Activated CD4-positive, alpha-beta T cell treated with anti-CD3 and anti-CD28 coated beads, Interleukin-2, amount 50 U/mL, for 16 hours (primary cell): Measurements from ENCODE around the gene FGF5.
"Not testable (repeated sequence)": the region's sequence is repeated elsewhere in the genome, so short reads cannot be mapped to it uniquely, and the experiment has no call there.

Experiments used
- DNase-seq: peaks from one replicate; pipeline ENCODE4 v3.0.0-alpha.2; 2020

FGF5 gene

DNA sequence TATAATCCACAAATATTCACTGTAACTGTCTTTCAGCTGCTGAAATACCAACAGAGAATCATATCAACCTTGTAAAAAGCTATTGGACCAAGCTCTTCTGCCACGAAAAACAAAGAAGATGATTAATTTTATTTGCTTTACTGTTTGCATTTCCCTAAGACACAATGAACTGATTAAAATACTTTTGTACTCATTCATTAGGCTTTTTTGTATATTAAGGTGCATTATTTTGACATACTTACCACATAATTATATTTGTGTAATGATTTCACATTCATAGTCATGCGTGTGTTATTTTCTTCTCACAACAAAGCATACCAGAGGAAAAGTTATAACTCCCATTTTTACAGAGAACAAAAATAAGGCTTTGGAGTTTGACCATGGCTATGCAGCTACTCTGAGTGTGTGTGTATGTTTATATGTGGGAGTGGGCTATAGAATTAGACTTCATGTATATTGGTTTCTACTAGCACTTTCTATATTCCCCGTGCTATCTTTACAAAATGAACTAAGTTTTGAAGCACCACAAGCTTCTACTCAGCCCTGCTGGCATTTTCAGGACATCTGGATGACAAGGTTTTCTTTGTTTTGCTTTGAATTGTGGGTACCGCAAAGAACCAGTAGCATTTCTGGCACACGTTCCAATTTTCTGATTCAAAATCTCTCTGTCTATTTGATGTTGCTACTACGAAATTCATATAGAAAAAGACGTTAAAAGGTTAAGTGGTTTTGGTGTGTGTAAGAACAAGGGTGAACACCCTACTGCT lies 11.0 kb upstream of the FGF5 start:
- no peak for DNase-seq

DNA sequence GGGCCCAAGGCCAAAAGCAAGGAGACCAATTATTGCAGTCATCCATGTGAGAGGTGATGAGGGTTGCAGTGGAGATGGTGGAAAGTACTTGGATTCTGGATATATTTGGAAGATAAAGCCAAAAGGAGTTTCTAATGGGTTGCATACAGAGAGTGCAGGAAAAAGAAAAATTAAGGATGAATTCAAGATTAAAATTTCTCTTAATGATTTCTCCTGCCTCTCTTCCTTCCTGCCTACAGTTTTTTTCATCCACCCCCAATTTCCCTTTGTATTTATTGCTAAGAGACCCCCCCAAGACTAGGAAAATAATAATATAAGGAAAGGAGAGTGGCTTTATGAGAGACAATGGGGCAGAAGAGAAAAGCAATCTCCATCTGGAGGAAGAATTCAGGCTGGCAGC lies 8.6 kb upstream of the FGF5 start:
- DNase-seq = no peak

DNA sequence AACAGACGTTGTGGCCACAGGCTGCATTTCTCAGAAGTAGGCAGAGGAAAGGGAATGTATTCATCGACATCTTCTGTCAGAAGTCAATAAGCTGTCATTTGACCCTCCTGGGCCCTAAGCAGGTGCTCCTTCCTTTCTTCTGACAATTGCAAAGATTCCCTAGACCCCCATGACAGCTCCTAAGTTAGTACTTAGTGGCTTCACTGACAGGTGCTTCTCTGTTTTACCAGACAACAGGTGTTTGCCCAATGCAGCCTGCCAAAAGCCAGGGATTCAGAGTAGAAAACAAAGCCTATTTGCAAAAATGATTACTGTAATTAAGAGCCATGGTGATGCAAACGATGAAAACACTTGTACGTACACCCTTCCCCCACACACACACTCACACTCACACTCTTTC lies 7.5 kb upstream of the FGF5 start:
- no peak for DNase-seq

DNA sequence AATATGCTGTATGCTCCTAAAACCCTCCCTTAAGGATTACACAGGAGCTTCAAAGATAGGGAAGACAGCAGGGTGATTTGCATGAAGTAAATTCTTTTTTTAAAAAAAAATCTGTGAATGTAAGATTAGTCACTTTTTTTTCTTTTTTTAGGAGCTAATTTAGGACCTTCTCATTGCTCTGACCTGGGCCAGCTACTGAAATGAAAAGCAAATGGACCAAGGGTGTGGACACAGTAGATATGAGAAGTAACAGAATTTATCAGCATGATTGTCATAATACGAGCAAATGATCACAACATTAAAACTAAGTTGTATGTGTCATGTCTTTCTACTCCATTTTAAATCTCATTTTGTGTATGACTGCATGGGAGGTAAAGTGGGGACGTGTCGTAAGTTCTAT lies 6.6 kb upstream of the FGF5 start:
- DNase-seq = no peak

DNA sequence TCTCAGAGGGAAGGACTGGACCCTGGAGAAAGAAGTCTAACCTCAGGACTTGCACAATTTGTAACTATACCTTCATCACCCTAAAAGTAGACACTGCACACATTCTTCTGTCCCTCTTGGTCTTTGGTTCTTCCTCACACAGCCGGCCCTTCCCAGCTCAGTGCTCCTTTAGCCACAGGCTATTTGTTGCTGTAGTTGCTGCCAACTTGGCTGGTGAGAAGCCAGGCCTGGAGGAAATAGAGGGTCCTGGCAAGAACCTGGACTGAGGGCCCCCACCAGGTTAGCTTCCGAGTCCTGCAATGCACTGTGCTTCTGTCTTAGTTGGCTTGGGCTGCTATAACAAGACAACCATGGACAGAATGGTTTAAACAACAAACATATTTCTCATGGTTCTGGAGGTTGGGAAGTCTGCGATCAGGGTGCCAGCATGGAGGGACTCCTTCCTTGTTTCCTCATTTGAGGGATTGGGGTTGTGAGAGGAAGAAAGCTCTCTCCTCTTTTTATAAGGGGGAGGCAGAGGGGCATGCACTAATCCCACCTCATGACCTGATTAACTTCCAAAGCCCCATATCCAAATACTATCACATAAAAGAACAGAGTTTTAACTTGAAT lies 4.4 kb upstream of the FGF5 start:
- DNase-seq = no peak

DNA sequence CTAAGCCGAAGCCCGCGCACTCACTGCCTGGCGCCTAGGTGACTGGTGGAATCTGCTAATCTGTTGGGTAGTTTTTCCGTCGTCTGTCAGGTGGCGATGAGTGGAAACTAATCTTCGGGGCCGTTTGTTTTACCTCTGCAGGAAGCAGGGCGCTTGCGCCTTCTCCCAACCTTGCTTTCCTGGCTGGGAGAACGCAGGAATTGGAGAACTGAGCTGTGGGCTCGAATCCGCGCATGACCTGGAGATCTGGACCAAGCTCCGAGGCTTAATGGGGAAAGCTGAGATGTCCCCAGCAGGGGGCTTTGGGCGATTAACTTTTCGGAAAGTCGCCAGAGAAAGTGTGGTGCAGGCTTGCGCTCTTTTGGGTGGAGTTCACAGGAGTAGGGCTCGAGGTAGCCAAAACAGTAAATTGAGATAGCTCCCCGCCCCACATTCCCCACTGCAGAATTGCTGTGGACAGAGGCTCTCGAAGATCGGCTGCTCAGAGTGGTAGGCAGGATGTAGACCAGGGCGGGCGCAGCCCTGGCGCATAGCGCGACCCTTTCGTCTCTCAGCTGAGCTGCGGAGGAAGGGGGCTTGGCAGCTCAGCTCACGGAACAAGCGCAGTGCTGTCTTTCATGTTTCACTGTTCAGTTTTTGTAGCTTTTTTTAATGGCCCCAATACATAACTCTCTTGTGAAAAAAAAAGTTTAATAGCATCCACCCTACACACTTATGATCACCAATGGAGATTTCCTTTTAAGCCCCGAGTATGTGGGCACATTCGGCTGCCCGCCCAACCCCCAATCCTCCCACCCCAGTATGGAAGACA lies 2.7 kb upstream of the FGF5 start:
- DNase-seq = no peak

DNA sequence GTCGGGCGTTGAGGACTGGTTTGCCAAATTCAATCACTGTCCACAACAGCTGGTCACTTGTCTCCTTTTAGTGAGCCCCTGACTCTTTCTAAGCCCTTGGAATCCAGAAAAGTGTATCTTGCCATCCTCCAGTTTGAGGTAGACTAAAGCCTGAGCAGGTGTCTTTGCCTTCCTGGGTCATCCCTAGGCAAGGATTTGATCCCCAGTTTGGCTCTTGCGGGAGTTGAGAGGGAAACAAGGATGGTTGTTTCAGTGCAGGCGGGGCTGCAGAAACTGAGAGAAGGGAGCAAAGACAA lies 2.2 kb upstream of the FGF5 start:
- no peak for DNase-seq

DNA sequence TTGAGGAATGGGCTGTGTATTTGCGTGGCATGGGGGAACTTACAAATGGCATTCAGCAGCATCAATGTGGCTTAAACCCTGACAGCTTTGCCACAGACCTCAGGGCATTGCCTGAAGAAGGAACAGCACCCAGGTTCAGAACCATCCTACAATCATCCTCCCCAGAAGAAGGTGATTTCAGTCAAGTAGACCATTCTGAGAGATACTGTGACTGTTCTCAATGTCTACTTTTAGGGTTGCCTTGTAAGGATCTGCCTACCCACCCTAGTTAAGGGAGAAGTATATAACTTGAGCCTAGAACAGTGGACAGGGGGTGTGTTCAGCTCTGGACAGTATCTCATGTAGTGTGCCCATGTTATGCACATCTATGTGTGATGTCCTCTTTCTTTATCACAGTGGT lies 1.6 kb upstream of the FGF5 start:
- DNase-seq = no peak

DNA sequence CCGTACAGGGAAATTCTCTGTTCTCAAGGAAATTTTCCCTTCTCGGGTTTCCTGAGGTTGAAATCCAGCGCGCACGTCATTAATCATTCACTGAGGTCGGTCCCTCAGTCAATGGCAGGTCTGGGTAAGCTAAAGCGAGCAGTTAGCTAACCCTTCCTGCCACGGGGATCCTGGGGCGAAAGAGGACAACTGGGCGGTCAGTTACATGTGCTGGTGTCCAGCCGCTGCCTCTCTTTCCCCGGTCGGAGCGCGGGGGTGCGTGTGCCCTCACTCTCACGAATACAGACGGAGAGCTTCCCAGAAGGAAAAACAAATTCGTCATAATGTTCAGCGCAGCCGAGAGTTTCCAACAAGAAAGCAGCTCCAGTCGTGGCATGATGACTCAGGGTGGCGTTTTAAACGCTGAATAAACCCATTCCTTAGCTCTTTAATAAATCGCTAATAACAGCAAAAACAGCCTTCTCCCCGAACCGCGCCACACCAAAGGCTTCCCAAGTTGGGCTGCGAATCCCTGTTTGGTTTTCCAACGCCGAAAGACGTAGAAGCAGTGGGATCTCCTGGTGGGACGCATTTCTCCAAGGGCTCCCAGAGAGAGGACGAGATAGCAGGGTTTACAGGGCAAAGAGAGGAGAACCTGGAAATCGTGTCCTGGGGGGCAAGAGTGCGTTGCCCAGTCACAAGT lies 752 bp upstream of the FGF5 start:
- no peak for DNase-seq

DNA sequence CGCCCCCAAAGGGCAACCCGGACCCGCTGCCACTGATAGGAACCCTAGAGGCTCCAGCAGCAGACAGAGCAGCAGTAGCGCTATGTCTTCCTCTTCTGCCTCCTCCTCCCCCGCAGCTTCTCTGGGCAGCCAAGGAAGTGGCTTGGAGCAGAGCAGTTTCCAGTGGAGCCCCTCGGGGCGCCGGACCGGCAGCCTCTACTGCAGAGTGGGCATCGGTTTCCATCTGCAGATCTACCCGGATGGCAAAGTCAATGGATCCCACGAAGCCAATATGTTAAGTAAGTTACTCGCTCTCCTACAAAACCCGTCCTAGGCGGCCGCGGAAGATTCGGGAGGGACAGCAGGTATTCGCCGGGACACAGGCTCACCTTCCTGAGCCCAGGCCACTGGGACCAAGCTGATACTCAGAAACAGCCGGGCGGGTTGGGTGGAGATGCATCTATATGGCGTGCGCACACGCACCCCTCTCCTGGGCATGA lies 477 bp downstream of the FGF5 start:
- peak; percentile 11 for DNase-seq

DNA sequence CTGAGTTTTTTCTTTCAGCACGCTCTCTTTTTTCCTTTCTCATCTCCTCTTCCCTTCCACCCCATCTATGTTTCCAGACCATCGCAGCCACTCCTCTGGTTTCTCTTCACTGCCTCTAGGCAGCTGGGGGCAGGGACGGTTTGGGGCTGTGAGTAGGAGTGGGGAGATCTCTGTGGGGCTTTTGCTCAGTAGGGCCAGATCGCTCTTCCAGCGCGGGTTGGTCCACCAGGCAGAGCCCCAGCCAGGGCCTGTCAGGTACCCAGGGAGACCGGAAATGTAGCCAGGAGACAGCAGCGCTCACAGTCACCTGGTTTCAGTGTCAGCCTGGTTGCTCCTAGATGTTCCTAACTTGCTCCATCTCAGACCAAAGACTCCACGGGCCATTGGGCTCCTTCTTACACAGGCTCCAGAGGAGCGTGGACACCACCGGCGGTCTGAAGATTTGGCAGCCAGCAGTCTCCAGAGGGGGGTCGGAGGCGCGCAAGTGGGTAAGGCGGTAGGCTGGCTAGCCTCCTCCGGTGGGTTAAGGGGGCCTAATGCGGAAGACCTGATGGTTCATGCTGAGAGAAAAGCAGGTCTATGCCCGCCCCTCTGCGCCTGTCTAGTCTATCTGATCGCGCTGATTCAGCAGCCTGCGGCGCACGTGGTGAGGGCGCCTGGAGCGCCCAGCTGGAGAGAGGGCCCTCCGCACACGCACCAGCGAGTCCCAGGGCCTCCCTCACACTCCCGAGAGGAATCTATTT lies 1.8 kb downstream of the FGF5 start:
- no peak for DNase-seq

DNA sequence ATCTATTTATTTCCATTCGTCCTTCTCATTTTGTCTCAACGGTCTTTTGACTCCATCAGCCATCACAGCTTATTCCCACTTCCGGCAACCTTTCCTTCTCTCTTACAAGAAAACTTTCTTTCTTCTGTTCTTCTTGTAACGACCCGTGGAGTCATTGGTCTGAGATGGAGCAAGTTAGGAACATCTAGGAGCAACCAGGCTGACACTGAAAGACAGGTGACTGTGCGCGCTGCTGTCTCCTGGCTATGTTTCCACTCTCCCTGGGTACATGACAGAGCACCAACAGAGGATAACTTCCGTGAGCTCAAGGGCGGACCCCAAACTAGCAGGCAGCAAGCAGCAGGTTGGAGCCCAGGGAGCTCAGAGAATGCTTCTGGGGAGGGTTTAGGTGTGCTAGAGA lies 2.5 kb downstream of the FGF5 start:
- DNase-seq = no peak

DNA sequence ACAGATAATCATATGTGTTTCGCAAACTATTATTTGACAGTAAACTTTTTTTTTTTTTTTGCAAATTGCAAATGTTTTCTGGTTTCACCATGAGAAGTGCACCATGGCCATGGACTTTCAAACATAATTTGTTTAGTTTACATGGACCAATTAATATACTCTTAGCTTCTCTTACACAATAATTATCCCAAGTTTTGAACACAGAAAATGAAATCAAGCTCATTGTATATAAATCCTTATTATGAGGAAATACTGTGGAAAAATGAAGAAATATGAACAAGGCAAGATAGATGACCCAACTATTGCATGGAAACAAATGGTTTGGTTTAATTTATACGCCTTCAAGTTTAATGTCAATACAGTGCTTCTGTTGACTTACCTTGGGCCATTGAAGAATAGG lies 3.9 kb downstream of the FGF5 start:
- no peak for DNase-seq

DNA sequence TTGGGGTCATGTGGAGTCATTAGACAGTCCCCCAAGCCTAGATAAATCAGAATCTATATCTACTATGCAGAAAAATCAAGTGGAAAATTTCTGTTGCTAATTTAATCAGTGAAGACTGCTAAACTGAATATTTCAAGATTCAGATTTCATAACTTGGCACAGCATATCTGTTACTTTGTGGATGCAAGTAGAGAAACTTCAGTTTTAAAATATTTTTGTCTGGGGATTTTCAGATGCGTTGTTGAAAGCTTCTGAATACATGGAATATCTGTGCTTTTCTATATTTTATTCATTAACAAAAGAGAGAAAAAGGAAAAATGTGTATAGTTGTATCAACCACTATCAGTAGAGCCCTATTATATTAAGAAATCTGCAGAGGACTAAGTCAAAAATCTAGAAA lies 4.4 kb downstream of the FGF5 start:
- DNase-seq = no peak

DNA sequence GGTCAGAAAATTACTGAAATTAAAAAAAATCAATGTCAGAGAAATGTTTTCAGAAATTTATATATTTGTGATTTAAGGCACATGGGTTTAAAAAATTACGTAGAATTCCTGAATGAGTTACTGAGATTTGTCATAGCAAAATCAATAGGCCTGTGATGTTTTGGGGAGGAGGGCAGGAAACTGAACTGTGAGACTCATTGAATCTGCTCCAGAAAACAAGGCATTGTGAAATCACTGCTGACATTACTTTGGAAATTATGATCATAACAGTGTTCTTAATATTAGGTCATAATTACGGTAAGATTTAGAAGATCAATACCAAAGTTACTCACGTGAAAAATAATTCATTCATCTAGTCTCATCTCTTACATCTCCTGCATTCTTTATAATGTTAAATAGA lies 5.3 kb downstream of the FGF5 start:
- DNase-seq = no peak

DNA sequence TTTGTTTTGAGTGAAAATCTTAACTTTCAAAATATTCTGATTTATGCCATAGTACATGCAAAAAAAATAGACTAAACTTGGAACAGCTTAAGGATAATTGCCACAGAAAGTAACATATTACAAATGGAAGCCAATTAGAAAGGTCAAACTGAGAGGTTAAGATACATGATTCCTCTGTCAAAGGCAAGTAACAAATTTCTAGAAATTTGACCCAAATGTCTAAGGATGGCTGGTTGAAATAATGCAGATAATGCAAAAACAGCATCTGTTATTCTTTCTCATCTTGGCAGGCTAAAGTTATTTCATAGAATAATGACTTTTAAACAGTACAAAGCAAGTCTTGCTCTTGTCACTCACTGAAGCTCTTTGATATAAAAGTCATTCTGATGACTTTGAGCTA lies 10.5 kb downstream of the FGF5 start:
- DNase-seq = no peak

DNA sequence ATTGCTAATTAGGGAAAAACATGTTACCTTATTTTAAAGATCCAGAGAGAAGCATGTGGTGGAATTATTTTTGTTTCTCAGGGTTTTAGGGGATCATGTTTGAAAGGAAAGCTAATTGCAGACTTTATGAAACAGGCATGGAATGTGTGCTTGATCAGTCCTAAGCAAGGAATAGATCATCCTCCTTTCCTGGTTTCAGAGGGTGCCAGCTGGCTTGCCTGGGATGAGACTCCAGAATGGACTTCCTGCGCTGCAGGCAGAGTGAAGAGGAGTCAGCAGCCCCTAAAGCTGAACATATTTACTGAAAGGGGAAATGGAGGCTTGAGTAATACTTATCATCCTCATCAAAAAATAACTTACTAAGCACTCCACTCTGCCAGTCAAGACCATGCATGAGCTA lies 13.3 kb downstream of the FGF5 start:
- no peak for DNase-seq

DNA sequence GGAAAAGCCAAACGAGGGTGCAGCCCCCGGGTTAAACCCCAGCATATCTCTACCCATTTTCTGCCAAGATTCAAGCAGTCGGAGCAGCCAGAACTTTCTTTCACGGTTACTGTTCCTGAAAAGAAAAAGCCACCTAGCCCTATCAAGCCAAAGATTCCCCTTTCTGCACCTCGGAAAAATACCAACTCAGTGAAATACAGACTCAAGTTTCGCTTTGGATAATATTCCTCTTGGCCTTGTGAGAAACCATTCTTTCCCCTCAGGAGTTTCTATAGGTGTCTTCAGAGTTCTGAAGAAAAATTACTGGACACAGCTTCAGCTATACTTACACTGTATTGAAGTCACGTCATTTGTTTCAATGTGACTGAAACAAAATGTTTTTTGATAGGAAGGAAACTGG lies 20.0 kb downstream of the FGF5 start:
- DNase-seq = no peak

DNA sequence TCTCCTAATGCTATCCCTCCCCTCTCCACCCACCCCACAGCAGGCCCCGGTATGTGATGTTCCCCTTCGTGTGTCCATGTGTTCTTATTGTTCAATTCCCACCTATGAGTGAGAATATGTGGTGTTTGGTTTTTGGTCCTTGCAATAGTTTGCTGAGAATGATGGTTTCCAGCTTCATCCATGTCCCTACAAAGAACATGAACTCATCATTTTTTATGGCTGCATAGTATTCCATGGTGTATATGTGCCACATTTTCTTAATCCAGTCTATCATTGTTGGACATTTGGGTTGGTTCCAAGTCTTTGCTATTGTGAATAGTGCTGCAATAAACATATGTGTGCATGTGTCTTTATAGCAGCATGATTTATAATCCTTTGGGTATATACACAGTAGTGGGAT lies 24.2 kb downstream of the FGF5 start:
- not testable (repeated sequence) for DNase-seq

DNA sequence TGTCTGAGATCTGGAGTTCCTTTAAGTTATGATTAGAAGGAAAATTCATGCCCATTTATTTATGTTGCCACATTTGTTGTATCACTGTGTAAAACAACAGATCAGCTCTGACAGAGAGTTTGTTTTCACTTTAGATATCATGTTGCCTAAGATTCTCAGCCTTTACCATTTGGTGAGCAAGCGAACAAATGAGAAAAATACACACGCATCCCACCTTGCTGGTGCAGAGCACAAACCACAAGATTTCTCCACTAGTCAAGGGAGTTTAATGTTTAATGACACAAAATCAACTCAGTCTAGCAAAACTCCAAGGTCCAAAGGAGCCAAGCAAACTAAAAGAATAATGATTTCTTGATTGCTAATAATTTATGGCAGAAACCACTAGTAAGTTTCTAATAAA lies 27.7 kb downstream of the FGF5 start:
- no peak for DNase-seq

DNA sequence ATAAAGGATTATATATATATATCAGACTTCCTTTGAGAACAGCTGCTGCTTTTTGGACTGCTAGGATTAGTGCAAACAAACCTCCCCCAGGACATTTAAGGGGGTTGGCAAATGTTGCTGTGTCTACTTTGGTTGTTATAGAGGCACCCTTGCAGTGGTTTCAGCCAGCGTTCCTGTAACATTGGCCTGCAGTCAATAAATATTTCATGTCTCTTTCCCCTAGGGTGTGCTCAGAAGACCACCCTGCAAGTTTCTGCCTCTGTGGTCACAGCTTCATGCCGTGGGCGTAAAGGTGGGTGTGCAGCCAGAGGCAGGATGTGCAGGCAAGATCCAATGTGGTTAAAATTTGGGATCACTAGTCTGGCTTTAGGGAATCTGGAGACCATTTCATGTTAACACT lies 28.9 kb downstream of the FGF5 start:
- DNase-seq = no peak

DNA sequence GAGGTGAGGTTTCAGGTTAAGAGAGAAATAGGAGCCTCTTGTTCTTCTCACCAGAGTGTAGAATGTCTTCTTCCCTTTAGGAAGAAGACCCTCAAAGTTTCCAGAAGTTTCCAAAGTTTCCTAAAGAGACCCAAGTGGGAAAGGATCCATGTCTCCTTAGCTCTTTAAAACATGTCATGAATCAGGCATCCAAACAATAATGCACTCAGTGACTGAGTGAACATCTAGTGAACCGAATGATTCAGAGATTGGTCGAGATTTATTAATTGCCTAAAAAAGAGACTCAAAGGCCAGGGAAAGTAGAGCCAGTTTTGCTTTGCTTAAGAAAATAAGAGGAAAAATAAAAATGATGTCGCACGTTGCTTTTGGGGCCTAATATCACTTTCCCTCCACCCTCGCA lies 29.4 kb downstream of the FGF5 start:
- no peak for DNase-seq

DNA sequence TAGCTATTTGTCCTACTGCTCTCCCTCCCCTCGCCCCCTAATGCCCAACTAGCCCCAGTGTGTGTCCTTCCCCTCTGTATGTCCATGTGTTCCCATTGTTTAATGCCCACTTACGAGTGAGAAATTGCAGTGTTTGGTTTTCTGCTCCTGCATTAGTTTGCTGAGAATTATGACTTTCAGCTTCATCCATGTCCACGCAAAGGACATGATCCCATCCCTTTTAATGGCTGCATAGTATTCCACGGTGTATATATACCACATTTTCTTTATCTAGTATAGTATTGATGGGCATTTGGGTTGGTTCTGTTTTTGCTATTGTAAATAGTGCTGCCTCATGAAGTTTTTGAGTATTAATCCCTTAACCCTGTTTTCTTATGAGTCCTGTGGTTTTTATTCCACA lies 35.4 kb downstream of the FGF5 start:
- no peak for DNase-seq
